ENCODE data around the gene PDCL2. TPM values are rescaled to one million over a fixed set of nuclear protein-coding genes. Genes with fewer than 3 reads are reported as not detected.

The PDCL2 gene
- polyA plus RNA-seq, 1 donor from 2014 or later, result not detected

DNA sequence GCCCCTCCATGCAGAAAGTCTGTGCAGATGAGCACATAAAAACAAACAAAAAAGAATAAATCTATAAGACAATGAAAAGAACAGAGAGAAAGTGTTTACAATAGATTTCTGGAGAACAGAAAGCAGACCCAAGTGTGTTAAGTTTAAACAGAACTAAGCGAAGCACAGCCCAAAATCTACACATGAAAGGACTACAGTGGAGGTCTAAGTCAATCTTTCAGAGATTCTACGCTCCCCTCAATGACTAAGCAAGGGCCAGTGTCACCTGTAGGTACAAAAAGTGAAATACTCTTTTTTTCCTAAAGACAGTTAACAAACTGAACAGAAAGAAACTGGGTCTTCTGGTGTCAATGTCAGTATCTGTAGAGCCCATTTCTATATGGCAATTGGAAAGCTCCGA is 63.6 kb downstream of the PDCL2 start:
- Histone ChIP-seq H3K9me3 (ENCODE audit: low read length) (no peaks in the 10 kb centered on the region), H3K4me2 (ENCODE audit: low read length) (no peak overlapping the region), H3K27ac (ENCODE audit: low read length) (no peak overlapping the region), H3K9me2 (ENCODE audit: insufficient read depth, low read length) (no peaks in the 10 kb centered on the region), H3K27me3 (ENCODE audit: insufficient read depth, low read depth, low read length) (no peaks in the 10 kb centered on the region), H3K4me3 (ENCODE audit: low read length) (no peak overlapping the region), H3K36me3 (ENCODE audit: insufficient read depth, low read length) (no peaks in the 10 kb centered on the region), H2AFZ (ENCODE audit: low read depth, low read length) (no peak overlapping the region), H3K9ac (ENCODE audit: low read length) (no peak overlapping the region), H3K79me2 (replicated peaks; ENCODE audit: insufficient read depth, low read length) (peaks cover 39% of the 10 kb centered on the region), H3F3A (ENCODE audit: insufficient read depth, low read length, poor library complexity, severe bottlenecking) (no peaks in the 10 kb centered on the region), H4K20me1 (ENCODE audit: insufficient read depth) (no peaks in the 10 kb centered on the region)
- TF ChIP-seq RAD21 (conservative IDR thresholded peaks at IDR 0.05), result no peak

GRCh38 chr4:55524844-55525571 is 67.0 kb downstream of the PDCL2 start:
- H3K27ac ChIP-seq (ENCODE audit: low read length), result no peak overlapping the region
- no peak for TF ChIP-seq POLR2AphosphoS5 (IDR thresholded peaks at IDR 0.05)
- TF ChIP-seq, protein P1, sequence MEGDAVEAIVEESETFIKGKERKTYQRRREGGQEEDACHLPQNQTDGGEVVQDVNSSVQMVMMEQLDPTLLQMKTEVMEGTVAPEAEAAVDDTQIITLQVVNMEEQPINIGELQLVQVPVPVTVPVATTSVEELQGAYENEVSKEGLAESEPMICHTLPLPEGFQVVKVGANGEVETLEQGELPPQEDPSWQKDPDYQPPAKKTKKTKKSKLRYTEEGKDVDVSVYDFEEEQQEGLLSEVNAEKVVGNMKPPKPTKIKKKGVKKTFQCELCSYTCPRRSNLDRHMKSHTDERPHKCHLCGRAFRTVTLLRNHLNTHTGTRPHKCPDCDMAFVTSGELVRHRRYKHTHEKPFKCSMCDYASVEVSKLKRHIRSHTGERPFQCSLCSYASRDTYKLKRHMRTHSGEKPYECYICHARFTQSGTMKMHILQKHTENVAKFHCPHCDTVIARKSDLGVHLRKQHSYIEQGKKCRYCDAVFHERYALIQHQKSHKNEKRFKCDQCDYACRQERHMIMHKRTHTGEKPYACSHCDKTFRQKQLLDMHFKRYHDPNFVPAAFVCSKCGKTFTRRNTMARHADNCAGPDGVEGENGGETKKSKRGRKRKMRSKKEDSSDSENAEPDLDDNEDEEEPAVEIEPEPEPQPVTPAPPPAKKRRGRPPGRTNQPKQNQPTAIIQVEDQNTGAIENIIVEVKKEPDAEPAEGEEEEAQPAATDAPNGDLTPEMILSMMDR (IDR thresholded peaks at IDR 0.05; ENCODE audit: poor library complexity, severe bottlenecking), result no peak
- no peak for TF ChIP-seq TAF1 (IDR thresholded peaks at IDR 0.05; ENCODE audit: low read depth)
- no peak for TF ChIP-seq REST (IDR thresholded peaks at IDR 0.05; ENCODE audit: borderline replicate concordance)
- TF ChIP-seq EP300 (conservative IDR thresholded peaks at IDR 0.05; ENCODE audit: poor library complexity, severe bottlenecking), result no peak
- no peak for TF ChIP-seq RAD21 (conservative IDR thresholded peaks at IDR 0.05)
- H3K79me2 ChIP-seq (replicated peaks; ENCODE audit: insufficient read depth, low read length), result peaks cover 32% of the 10 kb centered on the region
- H3F3A ChIP-seq (ENCODE audit: insufficient read depth, low read length, poor library complexity, severe bottlenecking), result no peaks in the 10 kb centered on the region
- no peaks in the 10 kb centered on the region for H3K27me3 ChIP-seq (ENCODE audit: insufficient read depth, low read depth, low read length)
- no peak overlapping the region for H3K9ac ChIP-seq (ENCODE audit: low read length)
- H3K9me3 ChIP-seq (ENCODE audit: low read length), result no peaks in the 10 kb centered on the region
- H3K4me3 ChIP-seq (ENCODE audit: low read length), result no peak overlapping the region
- H3K9me2 ChIP-seq (ENCODE audit: insufficient read depth, low read length), result no peaks in the 10 kb centered on the region
- no peaks in the 10 kb centered on the region for H3K36me3 ChIP-seq (ENCODE audit: insufficient read depth, low read length)
- H4K20me1 ChIP-seq (ENCODE audit: insufficient read depth), result no peaks in the 10 kb centered on the region
- H3K4me2 ChIP-seq (ENCODE audit: low read length), result no peak overlapping the region
- no peak overlapping the region for H2AFZ ChIP-seq (ENCODE audit: low read depth, low read length)

DNA sequence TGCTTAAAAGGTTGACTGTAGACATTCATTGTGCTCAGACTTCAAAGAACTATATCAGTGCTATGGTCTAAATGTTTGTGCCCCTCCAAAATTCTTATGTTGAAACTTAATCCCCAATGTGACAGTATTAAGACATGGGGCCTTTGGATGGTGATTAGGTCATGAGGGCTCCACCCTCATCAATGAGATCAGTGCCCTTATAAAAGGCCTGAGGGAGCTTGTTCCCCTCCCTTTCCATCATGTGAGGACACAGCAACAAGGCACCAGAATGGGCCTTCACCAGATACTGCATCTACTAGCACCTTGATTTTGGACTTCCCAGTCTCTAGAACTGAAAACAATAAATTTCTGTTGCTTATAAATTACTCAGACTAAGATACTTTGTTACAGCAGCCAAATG is 73.6 kb downstream of the PDCL2 start:
- Histone ChIP-seq H3K9me2 (ENCODE audit: insufficient read depth, low read length) (no peaks in the 10 kb centered on the region), H3K4me3 (ENCODE audit: low read length) (no peak overlapping the region), H3K27me3 (ENCODE audit: insufficient read depth, low read depth, low read length) (no peaks in the 10 kb centered on the region), H3K9me3 (ENCODE audit: low read length) (no peaks in the 10 kb centered on the region), H4K20me1 (ENCODE audit: insufficient read depth) (no peaks in the 10 kb centered on the region), H3K4me2 (ENCODE audit: low read length) (no peak overlapping the region), H3K36me3 (ENCODE audit: insufficient read depth, low read length) (no peaks in the 10 kb centered on the region), H3K27ac (ENCODE audit: low read length) (no peak overlapping the region), H3K79me2 (replicated peaks; ENCODE audit: insufficient read depth, low read length) (peaks cover 8% of the 10 kb centered on the region), H2AFZ (ENCODE audit: low read depth, low read length) (no peak overlapping the region), H3F3A (ENCODE audit: insufficient read depth, low read length, poor library complexity, severe bottlenecking) (no peaks in the 10 kb centered on the region), H3K9ac (ENCODE audit: low read length) (no peak overlapping the region)
- TF ChIP-seq, protein P1 (IDR thresholded peaks at IDR 0.05; ENCODE audit: poor library complexity, severe bottlenecking), result no peak
- TF ChIP-seq SMC3 (conservative IDR thresholded peaks at IDR 0.05; ENCODE audit: poor library complexity) (no peak), REST (IDR thresholded peaks at IDR 0.05; ENCODE audit: borderline replicate concordance) (no peak), RAD21 (conservative IDR thresholded peaks at IDR 0.05) (no peak), MXI1 (conservative IDR thresholded peaks at IDR 0.05; ENCODE audit: poor library complexity, severe bottlenecking) (no peak), EZH2 (IDR thresholded peaks at IDR 0.05; ENCODE audit: borderline replicate concordance, insufficient read depth, low read length, poor library complexity, severe bottlenecking) (no peak), EP300 (conservative IDR thresholded peaks at IDR 0.05; ENCODE audit: poor library complexity, severe bottlenecking) (no peak), POLR2AphosphoS5 (IDR thresholded peaks at IDR 0.05) (no peak), TAF1 (IDR thresholded peaks at IDR 0.05; ENCODE audit: low read depth) (no peak)

Measured in neural cell (in vitro differentiated cells).